ENCODE data around the gene GFOD2.

GFOD2 gene

GRCh38 chr16:67641779-67642708 is 77.1 kb downstream of the GFOD2 start:
- no peak for DNase-seq (ENCODE audit: low read depth in 2 of 2)

DNA sequence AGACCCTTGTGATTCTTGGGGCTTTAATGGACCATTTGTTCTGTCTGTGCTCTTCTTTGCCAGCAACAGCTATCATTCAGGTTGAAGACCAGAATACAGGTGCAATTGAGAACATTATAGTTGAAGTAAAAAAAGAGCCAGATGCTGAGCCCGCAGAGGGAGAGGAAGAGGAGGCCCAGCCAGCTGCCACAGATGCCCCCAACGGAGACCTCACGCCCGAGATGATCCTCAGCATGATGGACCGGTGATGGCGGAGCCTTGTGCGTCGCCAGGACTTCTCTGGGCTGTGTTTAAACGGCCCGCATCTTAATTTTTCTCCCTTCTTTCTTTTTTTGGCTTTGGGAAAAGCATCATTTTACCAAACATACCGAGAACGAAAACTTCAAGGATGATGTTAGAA is 81.5 kb downstream of the GFOD2 start:
- no peak for DNase-seq (ENCODE audit: low read depth in 2 of 2)

DNA sequence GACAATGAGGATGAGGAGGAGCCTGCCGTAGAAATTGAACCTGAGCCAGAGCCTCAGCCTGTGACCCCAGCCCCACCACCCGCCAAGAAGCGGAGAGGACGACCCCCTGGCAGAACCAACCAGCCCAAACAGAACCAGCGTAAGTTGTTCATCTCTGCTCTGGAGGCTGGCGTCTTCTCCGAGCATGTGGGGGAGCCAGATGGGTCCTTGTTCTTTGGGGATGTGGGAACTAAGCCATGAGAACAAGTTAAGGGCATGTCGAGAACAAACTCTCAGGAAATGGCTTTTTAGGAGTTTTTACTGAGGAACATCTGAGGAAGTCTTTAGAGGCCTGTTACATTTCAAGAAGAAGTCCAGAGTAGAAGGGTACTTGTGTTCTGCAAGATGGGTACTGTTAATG is 82.4 kb downstream of the GFOD2 start:
- no peak for DNase-seq (ENCODE audit: low read depth in 2 of 2)

- DNase-seq (ENCODE audit: low read depth in 2 of 2), result no peak
These were observed 86.5 kb downstream of the GFOD2 start for GRCh38 chr16:67632415-67633172.

- no peak for DNase-seq (ENCODE audit: low read depth in 2 of 2)
These were observed 90.9 kb downstream of the GFOD2 start for GRCh38 chr16:67628216-67628615.
